Activated T-helper 17 cell treated with anti-CD3 and anti-CD28 coated beads, Interleukin-2, amount 50 U/mL, for 72 hours (primary cell): Measurements from ENCODE around the gene AVPR1B. TPM values are rescaled to one million over a fixed set of nuclear protein-coding genes. Genes with fewer than 3 reads are reported as not detected.
"Not testable (repeated sequence)": the region's sequence is repeated elsewhere in the genome, so short reads cannot be mapped to it uniquely, and the experiment has no call there.

Source experiments
- ATAC-seq: fragments of 150-1000 bp; cut with Tn5 transposase; replicated peaks from 2 replicates; pipeline ENCODE4 v1.10.0; 2021; ENCODE audit warnings: mild to moderate bottlenecking, moderate library complexity
- H3K27ac Mint-ChIP-seq: one replicate; pipeline ENCODE4 v1.8.0; 2022; ENCODE audit warnings: mixed read lengths
- H3K27me3 Mint-ChIP-seq: one replicate; pipeline ENCODE4 v1.8.0; 2022; ENCODE audit warnings: mixed read lengths
- H3K36me3 Mint-ChIP-seq: one replicate; pipeline ENCODE4 v1.8.0; 2022; ENCODE audit warnings: low read depth, mild to moderate bottlenecking, mixed read lengths
- H3K4me1 Mint-ChIP-seq: one replicate; pipeline ENCODE4 v1.8.0; 2022; ENCODE audit warnings: mixed read lengths
- H3K4me3 Mint-ChIP-seq: one replicate; pipeline ENCODE4 v1.8.0; 2022; ENCODE audit warnings: mild to moderate bottlenecking, mixed read lengths
- H3K9me3 Mint-ChIP-seq: one replicate; pipeline ENCODE4 v1.8.0; 2022; ENCODE audit warnings: mixed read lengths
- total RNA-seq, 2 donors: library from RNA; stranded (reverse); gene quantifications; one replicate each; pipeline ENCODE4 v1.2.3, GENCODE V29; 2022

AVPR1B gene
- total RNA-seq, 2 donors from 2014 or later: not detected

DNA sequence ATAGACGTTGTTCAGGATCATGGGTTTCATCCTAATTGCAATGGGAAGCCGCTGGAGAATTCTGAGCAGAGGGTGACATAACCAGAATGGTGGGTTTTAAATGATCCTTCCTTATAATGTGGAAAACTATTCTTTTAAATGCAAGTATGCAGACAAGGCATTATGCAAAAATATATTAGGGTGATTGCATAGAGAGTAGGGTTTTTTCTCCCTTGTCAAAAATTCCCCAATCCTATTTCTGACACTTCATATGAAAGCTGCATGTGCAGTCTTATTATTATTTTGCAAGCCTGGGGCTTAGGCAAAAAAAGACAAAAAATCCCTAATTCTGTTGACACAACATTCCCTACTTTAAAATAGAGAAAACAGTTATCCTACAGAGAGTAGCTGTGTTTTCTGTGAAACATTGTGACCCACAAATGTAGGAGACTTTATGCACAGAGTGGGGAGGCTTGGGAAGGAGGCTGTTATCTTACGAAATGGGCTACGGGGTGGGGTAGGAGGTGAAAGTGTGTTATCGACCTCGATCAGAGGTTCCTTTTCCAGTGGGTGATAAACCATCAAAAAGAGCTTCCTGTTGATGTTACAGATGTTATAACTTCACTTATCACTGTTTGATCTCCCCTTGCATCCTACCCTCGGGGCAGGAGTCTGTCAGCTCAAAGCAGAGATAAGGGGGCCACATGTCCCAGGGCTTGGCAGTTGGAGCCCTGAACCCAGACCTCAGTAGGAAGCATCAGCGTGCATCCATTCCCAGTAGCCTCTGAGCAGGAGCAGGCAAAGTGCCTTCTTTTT is 37.0 kb downstream of the AVPR1B start:
- no peaks in the 10 kb centered on the region for H3K9me3 Mint-ChIP-seq
- no peak overlapping the region for H3K4me3 Mint-ChIP-seq
- H3K27ac Mint-ChIP-seq: no peak overlapping the region
- peak; percentile 7 for ATAC-seq
- peaks cover 7% of the 10 kb centered on the region for H3K4me1 Mint-ChIP-seq
- H3K27me3 Mint-ChIP-seq: peaks cover under 1% of the 10 kb centered on the region
- H3K36me3 Mint-ChIP-seq: no peaks in the 10 kb centered on the region

DNA sequence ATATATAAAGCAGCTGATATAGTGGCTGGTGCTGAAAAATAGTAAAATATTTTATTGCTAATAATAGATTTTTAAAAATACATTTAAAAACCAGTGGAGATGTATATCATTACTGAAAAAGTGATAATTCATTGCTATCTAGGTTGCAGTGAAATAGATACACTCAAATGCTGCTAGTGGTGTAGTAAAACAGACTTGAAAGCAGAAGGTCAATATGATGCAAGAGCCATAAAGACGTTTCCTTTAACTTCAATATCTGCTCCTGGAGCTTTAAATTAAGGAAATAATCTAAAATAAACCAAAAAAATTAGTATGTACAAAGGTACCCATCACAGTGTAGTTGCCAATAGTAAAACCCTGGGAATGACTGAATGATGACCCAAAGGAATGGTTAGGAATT is 38.1 kb downstream of the AVPR1B start:
- Mint-ChIP-seq H3K4me1 (peaks cover 7% of the 10 kb centered on the region), H3K36me3 (no peaks in the 10 kb centered on the region), H3K27ac (no peak overlapping the region), H3K9me3 (no peaks in the 10 kb centered on the region), H3K27me3 (peaks cover 6% of the 10 kb centered on the region), H3K4me3 (no peak overlapping the region)
- ATAC-seq: no peak

DNA sequence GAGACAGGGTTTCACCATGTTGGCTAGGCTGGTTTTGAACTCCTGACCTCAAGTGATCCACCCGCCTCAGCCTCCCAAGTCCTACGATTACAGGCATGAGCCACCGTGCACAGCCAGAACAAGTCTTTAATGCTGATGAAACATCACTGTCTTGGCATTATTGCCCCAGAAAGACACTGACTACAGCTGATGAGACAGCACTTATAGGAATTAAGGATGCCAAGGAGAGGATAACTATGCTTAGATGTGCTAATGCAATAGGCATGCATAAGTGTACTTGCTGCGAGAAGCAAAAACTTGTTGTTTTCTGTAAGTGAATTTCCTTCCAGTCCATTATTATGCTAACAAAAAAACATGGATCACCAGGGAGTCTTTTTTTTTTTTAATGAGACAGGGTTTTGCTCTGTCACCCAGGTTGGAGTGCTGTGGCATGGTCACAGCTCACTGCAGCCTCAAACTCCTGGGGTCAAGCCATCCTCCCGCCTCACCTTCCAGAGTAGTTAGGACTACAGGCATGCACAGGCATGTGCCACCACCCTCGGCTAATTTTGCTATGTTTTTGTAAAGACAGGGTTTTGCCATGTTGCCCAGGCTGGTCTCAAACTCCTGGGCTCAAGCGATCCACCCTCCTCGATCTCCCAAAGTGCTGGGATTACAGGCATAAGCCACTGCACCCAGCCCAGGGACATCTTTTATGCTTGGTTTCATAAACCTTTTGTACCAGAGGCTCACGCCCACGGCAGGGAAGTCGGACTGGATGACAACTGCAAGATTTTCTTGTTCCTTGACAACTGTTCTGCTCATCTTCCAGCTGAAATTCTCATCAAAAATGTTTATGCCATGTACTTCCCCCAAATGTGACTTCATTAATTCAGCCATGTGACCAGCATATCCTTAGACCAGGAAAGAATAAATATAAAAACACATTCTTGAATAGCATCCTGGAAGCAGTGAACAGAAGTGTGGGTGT is 41.1 kb downstream of the AVPR1B start:
- no peak overlapping the region for H3K4me3 Mint-ChIP-seq
- H3K36me3 Mint-ChIP-seq: no peaks in the 10 kb centered on the region
- peaks cover 7% of the 10 kb centered on the region for H3K4me1 Mint-ChIP-seq
- H3K27ac Mint-ChIP-seq: no peak overlapping the region
- no peaks in the 10 kb centered on the region for H3K9me3 Mint-ChIP-seq
- ATAC-seq: no peak
- H3K27me3 Mint-ChIP-seq: peaks cover 6% of the 10 kb centered on the region

DNA sequence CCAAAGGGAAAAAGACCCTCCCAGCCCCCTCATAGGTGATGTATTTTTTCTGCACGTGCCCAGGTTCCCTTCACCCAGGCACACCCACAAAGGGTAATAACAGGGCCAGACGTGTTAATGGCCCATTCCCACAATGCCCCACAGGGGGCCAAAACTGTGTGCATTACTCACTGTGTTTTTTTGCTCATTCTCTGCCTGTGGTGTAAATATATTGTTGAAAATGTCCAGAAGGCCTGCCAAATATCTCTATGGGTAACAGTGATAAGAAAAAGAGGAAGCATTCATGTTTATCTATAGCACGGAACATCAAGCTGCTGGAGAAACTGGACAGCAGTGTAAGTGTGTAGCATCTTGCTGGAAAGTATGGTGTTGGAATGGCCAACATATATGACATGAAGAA is 42.3 kb downstream of the AVPR1B start:
- no peaks in the 10 kb centered on the region for H3K36me3 Mint-ChIP-seq
- H3K9me3 Mint-ChIP-seq: no peaks in the 10 kb centered on the region
- no peak overlapping the region for H3K4me3 Mint-ChIP-seq
- no peak for ATAC-seq
- no peak overlapping the region for H3K27ac Mint-ChIP-seq
- H3K4me1 Mint-ChIP-seq: no peaks in the 10 kb centered on the region
- H3K27me3 Mint-ChIP-seq: peaks cover 6% of the 10 kb centered on the region

DNA sequence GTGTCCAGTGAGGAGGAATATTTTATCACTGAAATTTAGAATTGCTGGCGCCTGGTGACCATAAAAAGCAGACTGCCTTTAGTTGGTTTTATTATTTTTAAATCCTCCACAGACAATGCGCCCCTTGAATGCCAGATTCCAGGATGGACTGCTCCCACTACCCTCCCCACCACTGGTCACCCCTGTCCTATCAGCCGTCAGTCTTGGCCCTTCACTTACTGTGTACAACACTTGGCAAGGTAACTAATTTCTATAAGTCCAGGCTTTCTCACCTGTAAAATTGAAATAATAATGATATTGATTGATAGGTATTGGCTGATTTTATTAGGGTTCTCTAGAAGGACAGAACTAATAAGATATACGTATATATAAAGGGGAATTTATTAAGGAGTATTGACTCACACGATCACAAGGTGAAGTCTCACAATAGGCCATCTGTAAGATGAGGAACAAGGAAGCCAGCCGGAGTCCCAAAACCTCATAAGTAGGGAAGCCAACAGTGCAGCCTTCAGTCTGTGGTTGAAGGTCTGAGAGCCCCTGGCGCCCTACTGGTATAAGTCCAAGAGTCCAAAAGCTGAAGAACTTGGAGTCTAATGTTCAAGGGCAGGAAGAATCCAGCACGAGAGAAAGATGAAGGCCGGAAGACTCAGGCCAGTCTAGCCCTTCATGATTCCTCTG is 46.4 kb downstream of the AVPR1B start:
- no peak overlapping the region for H3K4me3 Mint-ChIP-seq
- peaks cover 6% of the 10 kb centered on the region for H3K27me3 Mint-ChIP-seq

DNA sequence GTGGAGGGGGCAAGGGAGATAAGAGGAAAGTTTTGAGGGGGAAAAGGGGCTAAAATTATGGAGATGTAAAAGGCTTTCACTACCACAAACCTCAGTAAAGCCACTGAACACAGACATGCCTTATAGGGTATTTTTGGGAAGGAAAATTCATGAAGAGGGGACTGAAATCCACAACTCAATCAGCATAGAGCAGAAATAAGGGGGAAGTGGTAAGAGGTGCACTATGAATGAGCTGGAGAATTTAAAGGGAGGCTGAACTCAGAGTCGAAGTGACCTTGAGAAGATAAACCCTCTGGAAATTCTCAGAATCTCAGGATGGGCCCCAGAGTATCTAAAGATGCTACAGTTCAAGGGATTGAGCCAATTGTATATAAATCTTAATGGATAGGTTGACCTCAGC is 48.9 kb downstream of the AVPR1B start:
- H3K27me3 Mint-ChIP-seq: no peaks in the 10 kb centered on the region
- H3K27ac Mint-ChIP-seq: no peak overlapping the region
- no peaks in the 10 kb centered on the region for H3K4me1 Mint-ChIP-seq
- no peaks in the 10 kb centered on the region for H3K36me3 Mint-ChIP-seq
- ATAC-seq: no peak
- no peak overlapping the region for H3K4me3 Mint-ChIP-seq
- H3K9me3 Mint-ChIP-seq: no peaks in the 10 kb centered on the region

More for the DNA sequence above, 46.4 kb downstream of the AVPR1B start:
- H3K27ac Mint-ChIP-seq: no peak overlapping the region
- H3K4me1 Mint-ChIP-seq: no peaks in the 10 kb centered on the region
- H3K9me3 Mint-ChIP-seq: no peaks in the 10 kb centered on the region
- no peak for ATAC-seq
- H3K36me3 Mint-ChIP-seq: no peaks in the 10 kb centered on the region

DNA sequence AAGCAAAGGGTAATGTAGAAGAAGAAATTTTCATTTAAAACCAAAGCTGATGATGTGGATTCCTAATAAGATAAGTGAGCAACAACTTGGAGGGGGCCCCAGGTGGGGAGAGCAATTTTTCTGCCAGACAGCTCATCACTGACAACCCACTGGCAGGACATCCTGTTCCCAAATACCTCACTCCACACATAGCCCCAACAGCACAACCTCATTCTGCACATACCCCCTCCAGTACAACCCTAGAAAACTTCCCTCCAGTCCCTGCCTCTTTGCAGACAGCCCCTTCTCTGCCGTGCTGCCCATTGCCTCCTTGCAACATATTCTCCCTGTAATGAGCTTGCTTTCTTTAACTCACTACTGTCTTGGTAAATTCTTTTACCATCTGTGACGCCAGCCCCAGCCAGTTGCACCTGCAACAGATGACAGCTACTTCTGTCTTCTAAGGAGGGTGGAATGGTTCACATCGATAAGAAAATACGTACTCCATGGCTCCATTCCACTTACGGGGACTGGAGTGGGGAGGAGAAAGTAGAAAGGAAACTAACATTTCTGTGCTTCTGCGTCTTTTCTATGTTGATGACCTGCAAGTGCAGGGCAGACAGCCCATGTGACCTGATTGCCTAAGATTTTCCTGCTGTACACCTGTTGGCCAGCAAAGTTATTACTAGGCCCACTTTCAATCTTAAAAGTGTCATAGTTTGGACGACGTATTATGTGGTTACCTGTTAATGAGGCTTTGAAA is 49.5 kb downstream of the AVPR1B start:
- H3K9me3 Mint-ChIP-seq: no peaks in the 10 kb centered on the region
- no peak overlapping the region for H3K27ac Mint-ChIP-seq
- no peak for ATAC-seq
- no peaks in the 10 kb centered on the region for H3K36me3 Mint-ChIP-seq
- H3K4me3 Mint-ChIP-seq: no peak overlapping the region
- H3K27me3 Mint-ChIP-seq: no peaks in the 10 kb centered on the region
- no peaks in the 10 kb centered on the region for H3K4me1 Mint-ChIP-seq

DNA sequence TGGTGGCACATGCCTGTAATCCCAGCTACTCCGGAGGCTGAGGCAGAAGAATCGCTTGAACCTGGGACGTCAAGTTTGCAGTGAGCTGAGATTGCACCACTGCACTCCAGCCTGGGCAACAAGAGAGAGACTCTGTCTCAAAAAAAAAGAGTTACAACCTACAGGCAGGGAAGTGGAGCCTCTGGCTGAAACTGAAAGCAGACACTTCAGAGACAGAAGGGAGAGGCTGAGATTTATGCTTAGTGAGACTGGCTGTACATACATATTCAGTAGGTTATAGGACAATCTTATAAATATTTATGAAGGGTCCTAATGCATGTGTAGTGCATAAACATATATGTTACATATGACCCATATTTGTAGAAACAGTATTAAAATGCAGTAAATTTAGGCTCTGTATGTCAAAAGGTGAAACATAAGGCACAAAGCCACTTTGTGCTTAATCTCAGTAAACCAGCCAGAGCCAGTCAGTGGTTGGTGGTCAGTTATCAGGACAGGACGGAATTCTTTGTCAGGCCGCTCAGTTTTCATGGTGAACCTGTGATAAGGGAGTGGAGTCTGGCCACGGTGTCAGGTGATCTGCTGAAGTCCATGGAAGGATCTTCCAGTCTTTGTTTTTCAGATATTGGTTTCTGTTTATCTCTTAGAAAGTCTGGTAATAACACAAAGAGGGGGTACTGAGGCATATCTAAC is 50.6 kb downstream of the AVPR1B start:
- no peaks in the 10 kb centered on the region for H3K36me3 Mint-ChIP-seq
- no peak overlapping the region for H3K27ac Mint-ChIP-seq
- H3K27me3 Mint-ChIP-seq: no peaks in the 10 kb centered on the region
- no peaks in the 10 kb centered on the region for H3K9me3 Mint-ChIP-seq
- no peaks in the 10 kb centered on the region for H3K4me1 Mint-ChIP-seq
- ATAC-seq: peak; percentile 94
- H3K4me3 Mint-ChIP-seq: no peak overlapping the region

DNA sequence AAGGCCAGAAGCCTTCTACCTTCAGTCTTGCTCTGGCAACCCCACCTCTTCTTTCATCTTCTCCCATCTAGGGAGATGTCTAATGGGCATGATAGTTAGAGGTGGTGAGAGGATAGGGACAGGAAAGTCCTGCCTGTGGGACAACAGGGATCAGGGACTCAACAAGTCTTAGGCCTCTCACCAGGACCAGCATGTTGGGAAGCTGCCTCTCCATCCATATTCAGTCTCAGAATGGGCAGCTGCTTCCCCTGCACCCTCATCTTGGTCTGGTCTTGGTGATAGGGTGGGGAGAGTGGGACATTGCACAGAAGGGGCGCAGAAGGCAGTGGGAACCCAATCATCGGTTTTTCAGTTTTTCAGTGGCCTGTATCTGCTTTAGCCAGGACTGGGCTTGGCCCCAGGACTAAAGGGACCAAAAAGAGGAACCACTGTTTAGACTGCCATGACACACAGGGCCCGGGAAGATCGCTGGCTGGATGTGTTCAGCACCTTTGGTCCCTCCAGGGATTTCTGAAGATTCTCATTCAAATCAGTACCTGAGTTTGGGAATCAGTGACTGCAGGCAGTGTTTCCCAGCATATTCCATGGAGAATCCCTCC is 51.5 kb downstream of the AVPR1B start:
- H3K27ac Mint-ChIP-seq: no peak overlapping the region
- H3K36me3 Mint-ChIP-seq: no peaks in the 10 kb centered on the region
- H3K27me3 Mint-ChIP-seq: no peaks in the 10 kb centered on the region
- H3K4me3 Mint-ChIP-seq: no peak overlapping the region
- no peak for ATAC-seq
- H3K4me1 Mint-ChIP-seq: no peaks in the 10 kb centered on the region
- no peaks in the 10 kb centered on the region for H3K9me3 Mint-ChIP-seq

DNA sequence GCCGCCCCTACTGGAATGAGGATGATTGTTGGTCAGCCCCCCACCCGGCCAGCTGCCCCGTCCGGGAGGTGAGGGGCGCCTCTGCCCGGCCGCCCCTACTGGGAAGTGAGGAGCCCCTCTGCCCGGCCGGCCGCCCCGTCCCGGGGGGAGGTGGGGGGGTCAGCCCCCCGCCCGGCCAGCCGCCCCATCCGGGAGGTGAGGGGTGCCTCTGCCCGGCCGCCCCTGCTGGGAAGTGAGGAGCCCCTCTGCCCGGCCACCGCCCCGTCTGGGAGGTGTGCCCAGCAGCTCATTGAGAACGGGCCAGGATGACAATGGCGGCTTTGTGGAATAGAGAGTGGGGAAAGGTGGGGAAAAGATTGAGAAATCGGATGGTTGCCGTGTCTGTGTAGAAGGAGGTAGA is 52.7 kb downstream of the AVPR1B start:
- not testable (repeated sequence) for ATAC-seq, H3K9me3 Mint-ChIP-seq, H3K4me1 Mint-ChIP-seq, H3K27me3 Mint-ChIP-seq, H3K27ac Mint-ChIP-seq, H3K36me3 Mint-ChIP-seq, H3K4me3 Mint-ChIP-seq

DNA sequence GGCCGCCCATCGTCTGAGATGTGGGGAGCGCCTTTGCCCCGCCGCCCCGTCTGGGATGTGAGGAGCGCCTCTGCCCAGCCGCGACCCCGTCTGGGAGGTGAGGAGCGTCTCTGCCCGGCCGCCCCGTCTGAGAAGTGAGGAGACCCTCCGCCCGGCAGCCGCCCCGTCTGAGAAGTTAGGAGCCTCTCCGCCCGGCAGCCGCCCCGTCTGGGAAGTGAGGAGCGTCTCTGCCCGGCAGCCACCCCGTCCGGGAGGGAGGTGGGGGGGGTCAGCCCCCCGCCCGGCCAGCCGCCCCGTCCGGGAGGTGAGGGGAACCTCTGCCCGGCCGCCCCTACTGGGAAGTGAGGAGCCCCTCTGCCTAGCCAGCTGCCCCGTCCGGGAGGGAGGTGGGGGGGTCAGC is 53.2 kb downstream of the AVPR1B start:
- not testable (repeated sequence) for H3K27me3 Mint-ChIP-seq, H3K36me3 Mint-ChIP-seq

DNA sequence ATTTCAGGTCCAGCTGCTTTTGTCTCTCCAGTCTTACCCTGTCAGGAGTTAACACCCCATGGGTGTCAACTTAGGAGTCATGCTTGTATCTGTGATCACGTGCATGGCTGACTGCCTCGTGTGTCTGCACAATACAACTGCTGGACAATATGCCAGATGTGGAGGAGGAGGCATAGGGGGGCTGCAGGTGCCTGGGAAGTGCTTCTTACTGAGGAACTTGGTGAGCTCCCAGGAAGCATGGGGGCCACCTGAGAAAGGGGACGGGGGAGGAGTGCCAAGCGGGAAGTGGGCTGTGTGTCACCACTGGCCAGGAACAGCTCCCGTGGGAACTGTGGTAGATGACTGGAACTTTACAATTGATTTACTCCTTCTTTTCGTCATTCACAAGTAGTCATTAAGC is 54.7 kb downstream of the AVPR1B start:
- Mint-ChIP-seq H3K36me3 (no peaks in the 10 kb centered on the region), H3K4me3 (no peak overlapping the region), H3K9me3 (no peaks in the 10 kb centered on the region), H3K27ac (no peak overlapping the region), H3K4me1 (no peaks in the 10 kb centered on the region), H3K27me3 (peaks cover 4% of the 10 kb centered on the region)
- no peak for ATAC-seq

More for the DNA sequence above, 53.2 kb downstream of the AVPR1B start:
- H3K9me3 Mint-ChIP-seq, ATAC-seq, H3K4me3 Mint-ChIP-seq, H3K27ac Mint-ChIP-seq, H3K4me1 Mint-ChIP-seq: not testable (repeated sequence)

DNA sequence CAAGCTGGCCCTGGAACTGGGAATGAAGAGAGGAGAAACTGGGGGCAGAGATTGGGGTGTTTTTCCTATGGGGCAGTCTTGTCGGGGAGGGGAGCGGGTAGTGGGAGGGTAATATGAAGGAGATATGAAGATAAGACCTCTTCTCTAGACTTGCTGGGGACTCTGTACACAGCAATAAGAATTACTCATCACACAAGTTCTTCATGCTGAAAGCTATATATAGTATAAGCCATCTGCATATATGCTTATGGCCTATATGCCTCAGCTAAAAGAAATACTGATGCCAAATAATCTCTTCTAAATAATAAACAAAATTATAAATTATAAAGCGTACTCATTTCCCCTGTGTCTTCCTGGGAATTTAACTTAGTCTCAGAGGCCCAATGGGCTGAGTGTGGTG is 56.3 kb downstream of the AVPR1B start:
- Mint-ChIP-seq H3K27me3 (peaks cover 4% of the 10 kb centered on the region), H3K36me3 (no peaks in the 10 kb centered on the region), H3K4me1 (no peaks in the 10 kb centered on the region), H3K9me3 (no peaks in the 10 kb centered on the region), H3K27ac (no peak overlapping the region), H3K4me3 (no peak overlapping the region)
- no peak for ATAC-seq
